ENCODE results near the gene FBXO31.

The FBXO31 gene

DNA sequence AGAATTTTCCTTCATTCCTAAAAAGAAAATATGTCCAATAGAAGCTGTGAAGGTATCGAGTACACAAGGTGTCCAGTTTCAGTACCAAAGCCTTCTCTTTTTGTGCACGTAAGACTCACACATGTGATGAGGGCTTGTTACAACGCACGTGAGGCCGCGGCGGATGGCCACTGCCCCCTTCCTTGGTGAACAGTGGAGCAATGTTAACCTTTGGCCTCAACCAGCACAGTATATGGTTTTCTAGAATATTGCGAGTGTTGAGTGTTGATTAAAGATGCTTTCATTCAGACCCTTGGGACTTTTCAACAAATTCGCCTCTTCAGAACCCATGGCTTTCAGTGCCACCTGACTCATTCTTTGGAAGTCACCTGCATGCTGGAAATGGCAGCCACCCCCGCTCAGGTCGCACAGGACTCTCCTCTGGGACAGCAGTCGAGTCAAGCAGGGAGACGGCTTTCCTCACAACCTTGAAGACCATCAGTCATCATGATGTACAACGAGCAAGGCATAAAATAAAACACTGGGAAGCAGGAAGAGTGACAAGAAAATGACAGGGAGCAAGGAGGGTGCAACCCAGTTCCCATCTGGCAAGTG lies 23.0 kb upstream of the FBXO31 start:
- DNase-seq (ENCODE audit: low read depth) = no peak
- H3K4me3 ChIP-seq (replicated peaks; ENCODE audit: low read depth, low read length) = no peak overlapping the region
- TF ChIP-seq, protein P1, sequence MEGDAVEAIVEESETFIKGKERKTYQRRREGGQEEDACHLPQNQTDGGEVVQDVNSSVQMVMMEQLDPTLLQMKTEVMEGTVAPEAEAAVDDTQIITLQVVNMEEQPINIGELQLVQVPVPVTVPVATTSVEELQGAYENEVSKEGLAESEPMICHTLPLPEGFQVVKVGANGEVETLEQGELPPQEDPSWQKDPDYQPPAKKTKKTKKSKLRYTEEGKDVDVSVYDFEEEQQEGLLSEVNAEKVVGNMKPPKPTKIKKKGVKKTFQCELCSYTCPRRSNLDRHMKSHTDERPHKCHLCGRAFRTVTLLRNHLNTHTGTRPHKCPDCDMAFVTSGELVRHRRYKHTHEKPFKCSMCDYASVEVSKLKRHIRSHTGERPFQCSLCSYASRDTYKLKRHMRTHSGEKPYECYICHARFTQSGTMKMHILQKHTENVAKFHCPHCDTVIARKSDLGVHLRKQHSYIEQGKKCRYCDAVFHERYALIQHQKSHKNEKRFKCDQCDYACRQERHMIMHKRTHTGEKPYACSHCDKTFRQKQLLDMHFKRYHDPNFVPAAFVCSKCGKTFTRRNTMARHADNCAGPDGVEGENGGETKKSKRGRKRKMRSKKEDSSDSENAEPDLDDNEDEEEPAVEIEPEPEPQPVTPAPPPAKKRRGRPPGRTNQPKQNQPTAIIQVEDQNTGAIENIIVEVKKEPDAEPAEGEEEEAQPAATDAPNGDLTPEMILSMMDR (IDR thresholded peaks at IDR 0.05; ENCODE audit: low read length, missing control alignments) = no peak

DNA sequence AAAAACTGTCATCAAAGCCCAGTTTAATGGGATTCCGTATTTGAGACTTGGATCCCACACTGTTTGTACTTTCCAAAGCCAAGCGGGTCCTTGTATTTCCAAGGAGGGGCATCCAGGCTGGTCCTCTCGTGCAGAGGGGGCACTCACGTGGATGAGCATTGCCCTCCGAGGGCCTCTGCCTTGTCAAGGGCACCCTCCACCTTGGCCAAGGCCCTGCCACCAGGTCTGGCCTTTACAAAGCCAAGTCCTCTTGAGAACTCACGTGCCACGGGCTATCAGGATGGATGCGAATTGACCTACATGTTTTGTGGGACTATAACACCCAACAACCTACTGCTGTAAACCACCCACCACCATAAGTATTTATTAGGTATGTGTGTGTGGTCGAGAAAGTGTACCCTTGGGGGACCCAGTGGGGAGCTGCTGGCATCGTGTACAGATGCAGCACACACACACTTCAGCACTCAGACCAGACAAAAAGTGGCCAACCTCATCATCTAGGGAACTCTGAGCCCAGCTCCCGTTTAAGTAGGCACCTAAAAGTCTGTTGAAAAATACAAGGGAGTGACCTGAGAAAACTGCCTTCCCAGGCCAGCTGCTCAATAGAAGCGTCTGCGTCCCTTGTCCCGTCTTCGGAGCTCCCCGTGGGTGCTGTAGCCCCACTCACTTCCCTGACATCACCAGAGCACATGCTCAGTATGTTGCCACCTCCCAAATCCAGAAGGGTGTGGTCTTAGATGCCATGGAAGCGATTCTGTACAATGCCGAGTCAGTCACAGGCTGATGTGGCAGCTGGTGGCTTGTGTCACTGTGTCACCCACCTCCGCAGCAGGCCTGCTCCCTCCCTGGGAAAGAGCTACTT lies 21.4 kb upstream of the FBXO31 start:
- no peak overlapping the region for H3K4me3 ChIP-seq (replicated peaks; ENCODE audit: low read depth, low read length)
- TF ChIP-seq, protein P1 (IDR thresholded peaks at IDR 0.05; ENCODE audit: low read length, missing control alignments) = no peak
- DNase-seq (ENCODE audit: low read depth) = no peak

DNA sequence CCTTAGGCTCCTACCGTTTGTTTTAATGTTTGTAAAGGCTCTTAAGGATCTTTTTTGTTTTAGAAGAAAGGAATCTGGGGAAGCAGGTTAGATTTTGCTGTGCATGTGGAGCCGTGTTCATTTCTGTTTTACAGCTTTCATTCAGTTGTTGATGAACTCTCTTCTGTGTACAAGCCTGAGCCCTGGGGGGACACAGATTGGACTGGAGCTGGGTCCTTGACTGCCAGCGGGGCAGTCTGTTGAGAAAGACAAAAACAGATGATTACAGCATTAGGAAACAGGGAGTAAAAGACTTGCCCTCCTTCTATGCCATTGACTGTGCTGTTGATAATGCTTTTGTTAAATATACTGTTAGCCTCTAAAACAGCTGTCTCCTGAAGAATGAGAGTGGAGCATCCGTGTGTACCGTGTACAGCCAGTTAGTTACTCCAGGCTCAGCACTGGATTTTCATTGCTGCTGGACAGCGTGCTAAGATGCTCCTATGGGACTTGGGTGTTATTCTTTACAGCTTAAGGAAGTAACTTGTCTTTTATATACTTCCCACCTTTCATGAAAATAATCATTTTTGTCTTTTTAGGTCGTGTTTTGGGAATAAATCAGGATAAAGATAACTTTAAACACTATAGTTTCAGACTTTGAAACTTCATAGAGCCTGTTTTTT lies 11.7 kb upstream of the FBXO31 start:
- no peak overlapping the region for H3K4me3 ChIP-seq (replicated peaks; ENCODE audit: low read depth, low read length)
- TF ChIP-seq, protein P1 (IDR thresholded peaks at IDR 0.05; ENCODE audit: low read length, missing control alignments) = no peak
- DNase-seq (ENCODE audit: low read depth) = no peak

DNA sequence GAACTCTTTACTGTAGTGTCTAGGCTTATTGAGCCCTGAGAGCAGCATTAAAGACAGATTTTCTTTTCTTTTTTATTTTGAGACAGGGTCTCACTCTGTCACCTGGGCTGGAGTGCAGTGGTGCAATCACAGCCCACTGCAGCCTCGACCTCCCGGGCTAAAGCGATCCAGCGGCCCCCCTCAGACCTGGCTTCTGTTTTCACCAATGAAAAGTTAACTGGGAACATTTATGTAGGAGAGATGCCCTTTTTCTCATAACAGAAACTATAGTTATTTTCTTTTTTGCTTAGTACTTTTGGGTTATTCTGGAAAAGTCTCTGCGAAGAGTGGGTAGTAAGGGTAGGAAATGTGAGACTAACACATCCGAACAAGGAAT lies 10.1 kb upstream of the FBXO31 start:
- TF ChIP-seq, protein P1 (IDR thresholded peaks at IDR 0.05; ENCODE audit: low read length, missing control alignments) = no peak
- no peak for DNase-seq (ENCODE audit: low read depth)
- H3K4me3 ChIP-seq (replicated peaks; ENCODE audit: low read depth, low read length) = peak overlapping the region; percentile 90

DNA sequence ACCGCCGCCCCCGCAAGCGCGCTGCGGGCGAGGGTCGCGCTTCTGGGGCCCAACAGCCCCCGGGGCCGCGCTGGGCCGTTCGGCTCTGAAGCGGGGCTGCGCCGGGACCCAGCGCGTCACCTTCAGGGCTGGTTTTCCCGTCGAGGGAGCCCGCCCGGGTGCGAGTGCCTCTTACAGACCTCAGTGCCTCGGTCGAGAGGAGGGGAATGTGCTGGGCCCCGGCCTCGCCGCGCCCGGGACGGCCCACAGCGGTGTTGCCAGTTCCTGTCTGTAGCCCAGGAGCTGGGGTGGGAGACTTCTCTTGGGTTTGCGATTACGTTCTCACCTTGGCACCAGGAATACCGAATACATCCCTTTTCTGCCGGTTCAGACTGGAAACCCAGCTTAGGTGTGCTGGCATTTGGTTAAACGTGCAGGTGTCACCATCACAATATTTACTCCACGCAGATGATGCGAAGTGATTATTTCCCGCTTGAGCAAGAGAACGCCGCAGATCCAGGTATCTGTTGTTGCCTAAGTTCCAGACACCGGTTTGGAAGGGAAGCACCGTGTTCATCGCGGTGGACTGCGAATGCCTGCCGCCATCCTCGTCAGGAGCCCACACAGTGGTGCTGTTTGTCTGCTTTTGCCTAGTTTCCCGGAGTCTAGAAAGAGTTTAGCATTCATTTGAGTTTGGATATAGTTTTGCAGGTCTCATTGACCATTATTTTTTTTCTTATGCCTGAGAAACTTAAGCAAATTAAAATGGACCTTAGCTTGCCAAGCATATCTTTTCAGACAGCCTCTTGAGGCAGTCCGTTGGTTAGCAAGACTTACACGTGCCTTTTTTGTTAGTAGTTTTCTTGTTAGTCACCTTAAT lies 9.5 kb upstream of the FBXO31 start:
- peak overlapping the region; percentile 90 for H3K4me3 ChIP-seq (replicated peaks; ENCODE audit: low read depth, low read length)
- DNase-seq (ENCODE audit: low read depth) = peak; percentile 47
- TF ChIP-seq, protein P1 (IDR thresholded peaks at IDR 0.05; ENCODE audit: low read length, missing control alignments) = peak; percentile 31

DNA sequence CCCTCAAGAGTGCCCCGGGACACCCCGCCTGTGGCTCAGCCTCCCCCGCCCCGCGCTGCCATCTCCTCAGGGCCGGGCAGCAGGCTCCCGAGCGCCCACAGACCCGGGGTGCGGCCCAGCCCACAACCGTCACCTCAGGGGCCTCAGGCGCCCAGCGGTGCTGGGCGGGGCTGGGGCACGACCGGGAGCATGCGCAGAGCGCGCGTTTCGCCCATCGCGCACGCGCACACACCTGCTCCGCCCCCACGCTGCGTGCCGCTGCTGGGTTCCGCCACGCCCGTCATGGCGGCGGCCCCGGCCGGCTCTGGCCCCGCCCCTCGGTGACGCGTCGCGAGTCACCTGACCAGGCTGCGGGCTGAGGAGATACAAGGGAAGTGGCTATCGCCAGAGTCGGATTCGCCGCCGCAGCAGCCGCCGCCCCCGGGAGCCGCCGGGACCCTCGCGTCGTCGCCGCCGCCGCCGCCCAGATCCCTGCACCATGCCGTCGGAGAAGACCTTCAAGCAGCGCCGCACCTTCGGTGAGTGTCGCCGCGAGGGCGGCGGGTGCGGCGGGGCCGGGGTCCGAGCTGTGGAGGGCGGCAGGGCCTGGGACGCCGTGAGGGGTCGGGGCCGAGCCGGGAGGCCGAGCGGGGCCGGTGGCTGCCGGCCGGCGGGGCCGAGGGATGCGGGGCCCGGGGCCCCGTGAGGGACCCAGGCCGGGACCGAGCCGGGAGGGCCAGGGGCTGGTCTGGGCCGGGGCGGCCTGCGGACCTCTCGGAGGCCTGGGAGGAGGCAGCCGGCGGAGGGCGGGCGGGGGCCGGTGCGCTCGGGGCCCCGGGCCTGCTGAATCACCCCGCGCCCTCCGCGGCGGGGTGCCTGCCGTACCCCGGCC lies 8.6 kb upstream of the FBXO31 start, which contains the start of gene MAP1LC3B:
Gene MAP1LC3B, plus strand, starts transcription at position 387 of the 871 bp plus-strand sequence. Its CDS starts 92 bp downstream, at position 479.
- H3K4me3 ChIP-seq (replicated peaks; ENCODE audit: low read depth, low read length) = peak within 1 kb of the TSS; percentile 90
- TF ChIP-seq, protein P1 (IDR thresholded peaks at IDR 0.05; ENCODE audit: low read length, missing control alignments) = no peak

More for the DNA sequence above, 8.6 kb upstream of the FBXO31 start, which contains the start of gene MAP1LC3B:
- peak; percentile 97 for DNase-seq (ENCODE audit: low read depth)
